Measurements from ENCODE around the gene UGT1A7.

UGT1A7 gene

GRCh38 chr2:233817995-233818638 is 136.4 kb downstream of the UGT1A7 start:
- no peak for DNase-seq (ENCODE audit: insufficient read length)
- FAIRE-seq, result no peak
- TF ChIP-seq POLR2A (IDR thresholded peaks at IDR 0.05; ENCODE audit: low read depth, low read length) (no peak), TAF1 (IDR thresholded peaks at IDR 0.05; ENCODE audit: borderline replicate concordance, low read depth, low read length) (no peak), POLR2AphosphoS5 (IDR thresholded peaks at IDR 0.05; ENCODE audit: low read depth, low read length) (no peak)

DNA sequence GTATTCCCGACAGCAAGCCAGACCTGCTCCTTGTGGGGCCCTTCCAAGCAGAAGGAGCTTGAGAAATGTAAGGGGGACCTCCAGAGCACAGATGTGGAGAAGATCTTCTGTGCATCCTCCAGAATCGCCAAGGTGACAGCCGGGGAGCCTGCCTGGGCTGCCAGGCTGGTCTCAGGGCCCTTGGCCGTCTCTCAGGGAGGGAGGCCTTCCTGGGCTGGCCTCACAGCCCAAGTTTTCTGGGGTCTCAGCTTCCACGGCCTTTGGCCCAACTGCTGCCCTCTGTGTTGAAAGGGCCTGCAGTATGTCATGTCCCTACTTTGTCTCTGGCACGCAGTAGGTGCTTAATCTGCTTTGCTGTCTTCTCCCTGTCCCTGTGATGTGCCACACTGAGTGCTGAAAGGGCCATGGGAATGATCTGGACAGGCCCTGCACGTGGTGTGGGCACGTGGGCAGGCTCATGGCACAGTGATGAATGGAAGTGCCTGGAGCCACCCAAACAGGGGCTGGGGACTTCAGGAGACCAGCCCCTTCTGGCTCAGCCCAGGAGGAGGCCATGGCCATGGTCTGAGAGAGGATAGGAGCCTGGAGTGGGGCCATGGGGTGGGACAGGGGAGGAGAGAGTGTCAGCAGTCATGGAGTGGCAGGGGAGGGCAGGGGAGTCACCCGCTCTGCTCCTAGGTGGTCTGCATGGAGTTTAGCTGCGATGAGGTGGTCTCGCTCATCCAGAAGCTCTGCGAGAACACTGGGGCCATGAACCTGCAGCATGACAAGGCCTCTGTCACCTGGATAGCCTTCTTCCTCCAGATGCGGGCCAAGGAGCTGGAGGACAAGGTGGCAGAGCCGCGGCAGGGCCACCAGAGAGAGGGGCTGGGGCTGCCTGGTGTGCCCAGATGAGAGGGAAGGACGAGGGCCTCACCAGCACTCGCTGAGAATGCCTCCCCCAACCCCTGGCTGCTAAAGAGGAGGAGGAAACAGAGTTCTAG is 137.2 kb downstream of the UGT1A7 start:
- TF ChIP-seq POLR2AphosphoS5 (IDR thresholded peaks at IDR 0.05; ENCODE audit: low read depth, low read length) (no peak), TAF1 (IDR thresholded peaks at IDR 0.05; ENCODE audit: borderline replicate concordance, low read depth, low read length) (no peak), POLR2A (IDR thresholded peaks at IDR 0.05; ENCODE audit: low read depth, low read length) (no peak)
- DNase-seq (ENCODE audit: insufficient read length), result no peak
- no peak for FAIRE-seq

DNA sequence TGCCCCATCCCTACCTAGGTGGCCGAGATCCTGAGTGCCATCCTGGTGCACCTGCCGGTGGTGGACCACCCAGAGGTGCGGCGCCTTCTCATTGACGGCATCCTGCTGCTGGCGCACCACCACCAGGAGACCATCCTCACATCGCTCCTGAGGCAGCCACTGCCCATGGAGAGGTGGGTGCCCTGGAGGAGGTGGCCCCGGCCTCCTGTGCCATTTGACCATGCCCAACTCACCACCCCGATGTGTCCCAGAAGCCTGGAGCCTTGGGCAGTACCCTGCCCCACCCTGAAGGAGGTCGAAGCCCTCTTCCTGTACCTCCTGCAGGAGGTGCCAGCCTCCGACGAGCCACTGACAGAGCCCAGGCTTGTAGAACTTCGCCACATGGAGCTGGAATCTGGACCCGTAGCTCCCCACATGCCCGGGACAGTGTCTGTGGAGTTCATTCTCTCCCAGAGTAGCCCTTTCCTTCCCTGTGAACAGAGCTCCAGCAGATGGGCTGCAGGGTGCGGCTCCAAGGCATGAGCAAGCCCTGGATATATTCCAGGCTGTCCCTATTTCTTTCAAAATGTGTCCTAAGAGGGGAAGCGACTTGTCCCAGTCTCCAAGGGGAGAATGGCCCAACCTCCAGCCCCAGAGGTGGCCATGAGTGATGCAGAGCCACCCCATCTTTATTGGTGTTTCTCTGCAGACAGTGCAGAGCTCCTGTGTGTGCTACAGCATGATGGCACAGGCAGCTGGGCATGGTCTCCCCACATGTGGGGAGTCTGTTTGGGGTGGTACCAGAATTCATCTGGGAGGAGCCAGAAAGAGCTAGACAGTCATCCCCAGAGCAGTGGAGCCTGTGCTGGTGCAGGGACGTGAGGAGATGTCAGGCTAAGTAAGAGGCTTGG is 138.4 kb downstream of the UGT1A7 start:
- FAIRE-seq, result no peak
- DNase-seq (ENCODE audit: insufficient read length), result no peak

DNA sequence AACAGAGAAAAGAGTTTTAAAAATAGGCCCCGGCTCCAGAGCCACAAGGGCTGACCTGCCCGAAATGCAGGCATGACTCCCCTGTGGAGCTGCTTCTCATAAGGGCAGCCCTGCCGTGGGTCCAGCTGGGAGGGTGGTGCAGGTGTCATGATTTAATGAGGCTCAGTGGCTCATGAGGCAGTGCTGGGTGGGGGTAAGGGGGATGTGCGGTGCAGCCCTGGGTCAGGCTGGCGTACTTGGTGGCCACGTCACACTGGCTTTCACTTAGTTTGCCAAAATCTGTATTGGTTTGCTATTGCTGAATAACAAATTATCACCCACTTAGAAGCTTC is 139.0 kb downstream of the UGT1A7 start:
- no peak for FAIRE-seq
- TF ChIP-seq POLR2AphosphoS5 (IDR thresholded peaks at IDR 0.05; ENCODE audit: low read depth, low read length) (no peak), POLR2A (IDR thresholded peaks at IDR 0.05; ENCODE audit: low read depth, low read length) (no peak), TAF1 (IDR thresholded peaks at IDR 0.05; ENCODE audit: borderline replicate concordance, low read depth, low read length) (no peak)

More for the DNA sequence above, 138.4 kb downstream of the UGT1A7 start:
- TF ChIP-seq POLR2AphosphoS5 (IDR thresholded peaks at IDR 0.05; ENCODE audit: low read depth, low read length) (no peak), TAF1 (IDR thresholded peaks at IDR 0.05; ENCODE audit: borderline replicate concordance, low read depth, low read length) (no peak), POLR2A (IDR thresholded peaks at IDR 0.05; ENCODE audit: low read depth, low read length) (no peak)

GRCh38 chr2:233821196-233821595 is 139.5 kb downstream of the UGT1A7 start:
- DNase-seq (ENCODE audit: insufficient read length), result no peak
- TF ChIP-seq POLR2AphosphoS5 (IDR thresholded peaks at IDR 0.05; ENCODE audit: low read depth, low read length), result no peak
- TF ChIP-seq TAF1 (IDR thresholded peaks at IDR 0.05; ENCODE audit: borderline replicate concordance, low read depth, low read length), result no peak
- no peak for TF ChIP-seq POLR2A (IDR thresholded peaks at IDR 0.05; ENCODE audit: low read depth, low read length)
- FAIRE-seq, result no peak

More for the DNA sequence above, 139.0 kb downstream of the UGT1A7 start:
- DNase-seq (ENCODE audit: insufficient read length), result no peak

DNA sequence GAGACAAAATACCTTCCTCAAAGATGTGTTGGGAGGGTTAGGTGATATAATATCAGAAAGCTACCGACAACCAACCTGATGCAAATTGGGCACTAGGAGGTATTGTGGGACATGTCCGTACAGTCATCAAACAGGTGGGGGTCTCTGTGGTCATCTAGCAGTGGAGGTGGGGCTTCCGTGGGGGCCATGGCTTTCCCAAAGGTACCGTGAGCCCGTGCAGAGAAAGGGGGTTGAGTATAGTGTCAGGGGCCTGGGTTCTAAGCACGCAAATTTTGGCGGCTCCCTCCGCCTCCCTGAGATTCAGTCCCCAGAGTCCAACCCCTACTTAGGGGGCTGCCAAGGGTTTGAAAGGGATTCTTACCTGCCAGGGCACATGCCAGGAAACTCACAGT is 140.0 kb downstream of the UGT1A7 start:
- FAIRE-seq, result no peak
- DNase-seq (ENCODE audit: insufficient read length), result no peak
- TF ChIP-seq POLR2AphosphoS5 (IDR thresholded peaks at IDR 0.05; ENCODE audit: low read depth, low read length) (no peak), POLR2A (IDR thresholded peaks at IDR 0.05; ENCODE audit: low read depth, low read length) (no peak), TAF1 (IDR thresholded peaks at IDR 0.05; ENCODE audit: borderline replicate concordance, low read depth, low read length) (no peak)

DNA sequence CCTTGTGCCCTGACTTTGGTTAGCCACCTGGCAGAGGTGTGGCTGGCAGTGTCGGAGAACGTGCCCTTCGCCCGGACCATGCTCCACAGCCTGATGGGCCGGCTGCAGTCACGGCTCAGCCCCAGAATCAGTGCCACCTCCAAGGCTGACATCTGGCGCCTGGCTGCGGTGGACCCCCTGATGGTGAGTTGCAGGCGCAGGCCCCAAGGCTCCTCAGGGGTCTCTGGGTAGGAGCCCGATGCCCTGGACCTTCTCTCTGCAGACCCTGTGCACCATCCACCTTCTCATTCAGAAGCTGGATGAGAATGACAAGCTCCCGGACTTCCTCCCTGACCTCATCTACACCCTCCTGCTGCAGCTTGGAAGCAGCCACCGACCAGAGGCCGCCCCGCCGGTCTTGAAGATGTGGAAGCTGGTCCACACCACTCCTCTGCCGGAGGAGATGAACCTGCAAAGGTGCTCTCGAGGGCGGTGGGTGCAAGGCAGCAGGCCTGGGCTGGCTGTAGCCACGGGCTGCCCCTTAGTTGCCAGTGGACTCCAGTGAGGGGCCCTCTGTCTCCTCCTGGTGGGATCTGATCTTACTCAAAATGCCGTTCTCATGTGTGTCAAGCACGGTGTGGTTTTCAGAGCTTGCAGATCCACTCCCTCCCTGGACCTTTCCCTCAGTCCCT is 140.5 kb downstream of the UGT1A7 start:
- FAIRE-seq, result no peak
- TF ChIP-seq POLR2AphosphoS5 (IDR thresholded peaks at IDR 0.05; ENCODE audit: low read depth, low read length) (no peak), TAF1 (IDR thresholded peaks at IDR 0.05; ENCODE audit: borderline replicate concordance, low read depth, low read length) (no peak), POLR2A (IDR thresholded peaks at IDR 0.05; ENCODE audit: low read depth, low read length) (no peak)
- no peak for DNase-seq (ENCODE audit: insufficient read length)
